Mucosa of descending colon (tissue), 3 donors: ENCODE measurements around the gene PXK. TPM values are rescaled to one million over a fixed set of nuclear protein-coding genes. Genes with fewer than 3 reads are reported as not detected.

Source experiments
- ATAC-seq: fragments of 200-7000 bp; cut with Tn5 transposase; one replicate; pipeline ENCODE4 v1.9.1; 2020; ENCODE audit warnings: mild to moderate bottlenecking, moderate library complexity
- DNase-seq, 3 donors: peaks; one replicate each; pipeline ENCODE4 v3.0.0-alpha.2; 2020
- H3K36me3 ChIP-seq: fragments of 200-600 bp; one replicate; pipeline ENCODE4 v1.8.0; 2021; ENCODE audit warnings: low read depth, mild to moderate bottlenecking
- H3K4me1 ChIP-seq: fragments of 200-600 bp; one replicate; pipeline ENCODE4 v1.8.0; 2021; ENCODE audit warnings: low read depth, mild to moderate bottlenecking
- H3K4me3 ChIP-seq: fragments of 200-600 bp; one replicate; pipeline ENCODE4 v1.8.0; 2021; ENCODE audit warnings: mild to moderate bottlenecking
- H3K9me3 ChIP-seq: fragments of 200-600 bp; one replicate; pipeline ENCODE4 v1.8.0; 2021; ENCODE audit warnings: mild to moderate bottlenecking
- intact Hi-C, 2 donors: fragments of 100-400 bp; cut with DNase I in 1 of 2; cut with micrococcal nuclease in 1 of 2; formaldehyde crosslinking; loops; one replicate each; pipeline versions ENCODE4 v1.11.0 to v1.11.1; 2022; cut with DNase I, micrococcal nuclease
- total RNA-seq, 3 donors: library from RNA; stranded (reverse); fragmentation: NEBNext Ultra II Directional in 2 of 3; extraction: Animal tissue kit (Norgen Biotek cat#: 25700) in 2 of 3; gene quantifications; one replicate each; pipeline versions ENCODE4 v1.2.1 to v1.2.4, GENCODE V29; 2021 to 2023
- TF ChIP-seq, protein P1 (sequence below): fragments of 200-600 bp; IDR thresholded peaks from one replicate; pipeline ENCODE4 v1.8.0; 2022; ENCODE audit warnings: antibody characterized with exemption, mild to moderate bottlenecking
- donor health status: DM: no; HTN: no; CAD: no; lungs with moderate emphysema.
- donor health status: DM: no; HTN: no; CAD: no.
- donor health status: DM: no; HTN: yes; CAD: no.

Gene PXK
- total RNA-seq, 3 donors from 2014 or later = 14.5 to 33.4 (median 19.5) TPM

DNA sequence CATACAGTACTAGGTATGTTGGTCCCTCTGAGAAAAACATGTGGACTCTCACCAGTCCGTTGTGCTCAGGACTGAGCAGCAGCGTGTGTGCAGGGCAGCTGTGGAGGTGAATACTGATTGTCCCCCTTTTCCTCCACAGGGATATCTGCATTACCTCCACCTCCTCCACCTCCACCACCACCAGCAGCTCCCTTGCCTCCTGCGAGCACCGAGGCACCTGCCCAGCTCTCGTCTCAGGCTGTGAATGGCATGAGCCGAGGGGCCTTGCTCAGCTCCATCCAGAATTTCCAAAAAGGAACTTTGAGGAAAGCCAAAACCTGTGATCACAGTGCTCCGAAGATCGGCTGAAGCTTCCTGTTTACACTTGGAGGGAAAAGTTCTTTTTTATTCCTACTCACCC, 91.9 kb downstream of the PXK start:
- no peak for DNase-seq
- Histone ChIP-seq H3K4me3 (no peak overlapping the region), H3K4me1 (peaks cover 6% of the 10 kb centered on the region), H3K9me3 (no peaks in the 10 kb centered on the region), H3K36me3 (peaks cover 4% of the 10 kb centered on the region)
- TF ChIP-seq, protein P1, sequence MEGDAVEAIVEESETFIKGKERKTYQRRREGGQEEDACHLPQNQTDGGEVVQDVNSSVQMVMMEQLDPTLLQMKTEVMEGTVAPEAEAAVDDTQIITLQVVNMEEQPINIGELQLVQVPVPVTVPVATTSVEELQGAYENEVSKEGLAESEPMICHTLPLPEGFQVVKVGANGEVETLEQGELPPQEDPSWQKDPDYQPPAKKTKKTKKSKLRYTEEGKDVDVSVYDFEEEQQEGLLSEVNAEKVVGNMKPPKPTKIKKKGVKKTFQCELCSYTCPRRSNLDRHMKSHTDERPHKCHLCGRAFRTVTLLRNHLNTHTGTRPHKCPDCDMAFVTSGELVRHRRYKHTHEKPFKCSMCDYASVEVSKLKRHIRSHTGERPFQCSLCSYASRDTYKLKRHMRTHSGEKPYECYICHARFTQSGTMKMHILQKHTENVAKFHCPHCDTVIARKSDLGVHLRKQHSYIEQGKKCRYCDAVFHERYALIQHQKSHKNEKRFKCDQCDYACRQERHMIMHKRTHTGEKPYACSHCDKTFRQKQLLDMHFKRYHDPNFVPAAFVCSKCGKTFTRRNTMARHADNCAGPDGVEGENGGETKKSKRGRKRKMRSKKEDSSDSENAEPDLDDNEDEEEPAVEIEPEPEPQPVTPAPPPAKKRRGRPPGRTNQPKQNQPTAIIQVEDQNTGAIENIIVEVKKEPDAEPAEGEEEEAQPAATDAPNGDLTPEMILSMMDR = no peak
- no peak for ATAC-seq
- intact Hi-C loops = no loop called here

DNA sequence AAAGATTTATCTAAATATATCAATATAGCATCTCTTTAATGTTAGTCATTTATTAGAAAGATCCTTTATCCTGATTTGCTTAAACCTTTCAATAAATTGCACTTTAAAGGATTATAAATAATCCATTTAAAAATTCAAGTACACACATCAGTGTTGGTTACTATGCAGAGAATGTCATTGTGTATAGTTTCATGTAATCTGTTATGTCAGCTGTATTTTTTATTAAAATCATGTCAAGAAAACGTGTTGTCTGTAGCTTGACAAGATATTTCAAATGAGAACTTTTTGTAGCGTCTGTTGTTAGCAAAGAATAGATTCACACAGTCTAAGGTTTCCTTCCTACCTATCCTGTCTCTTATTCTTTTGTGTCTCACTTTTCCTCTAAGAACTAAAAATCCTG, 93.1 kb downstream of the PXK start:
- Histone ChIP-seq H3K4me3 (no peak overlapping the region), H3K4me1 (peaks cover 7% of the 10 kb centered on the region), H3K9me3 (no peaks in the 10 kb centered on the region), H3K36me3 (peaks cover 4% of the 10 kb centered on the region)
- intact Hi-C loops = no loop called here
- TF ChIP-seq, protein P1 = no peak
- ATAC-seq (no peak), DNase-seq (no peak)

DNA sequence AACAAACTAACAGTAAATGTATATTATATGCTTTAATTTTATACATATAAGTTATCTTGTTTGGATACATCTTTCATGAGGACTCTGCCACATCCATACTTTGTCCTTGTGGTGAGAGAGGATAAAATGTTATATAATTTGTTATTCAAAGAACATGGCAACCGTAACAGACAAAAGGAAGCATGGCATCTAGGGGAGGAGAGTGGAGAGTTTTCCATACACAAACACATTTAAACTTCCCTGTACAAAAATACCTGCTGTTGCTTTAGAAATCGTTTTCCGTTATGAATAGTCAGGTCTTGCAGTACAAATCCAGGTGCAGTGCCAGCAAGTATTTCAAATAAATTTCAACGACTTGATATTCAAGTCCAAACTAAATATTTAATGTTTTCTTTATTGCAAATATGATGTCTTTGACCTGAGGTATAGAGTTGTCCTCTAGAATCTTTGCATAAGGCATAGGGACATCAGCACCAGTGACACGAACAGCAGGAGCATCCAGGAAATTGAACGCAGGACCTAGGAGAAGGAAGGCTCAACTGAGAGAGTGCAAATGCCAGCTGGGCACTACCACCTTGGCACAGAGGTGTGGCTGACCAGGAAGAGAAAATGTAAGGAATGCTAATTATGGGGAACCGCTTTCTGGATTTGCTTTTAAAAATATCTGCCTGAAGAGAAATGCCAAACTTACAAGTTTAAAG, 95.1 kb downstream of the PXK start:
- TF ChIP-seq, protein P1 = no peak
- Histone ChIP-seq H3K4me1 (peaks cover 15% of the 10 kb centered on the region), H3K9me3 (no peaks in the 10 kb centered on the region), H3K36me3 (peaks cover 4% of the 10 kb centered on the region), H3K4me3 (no peak overlapping the region)
- intact Hi-C loops = no loop called here
- no peak for ATAC-seq
- no peak for DNase-seq

DNA sequence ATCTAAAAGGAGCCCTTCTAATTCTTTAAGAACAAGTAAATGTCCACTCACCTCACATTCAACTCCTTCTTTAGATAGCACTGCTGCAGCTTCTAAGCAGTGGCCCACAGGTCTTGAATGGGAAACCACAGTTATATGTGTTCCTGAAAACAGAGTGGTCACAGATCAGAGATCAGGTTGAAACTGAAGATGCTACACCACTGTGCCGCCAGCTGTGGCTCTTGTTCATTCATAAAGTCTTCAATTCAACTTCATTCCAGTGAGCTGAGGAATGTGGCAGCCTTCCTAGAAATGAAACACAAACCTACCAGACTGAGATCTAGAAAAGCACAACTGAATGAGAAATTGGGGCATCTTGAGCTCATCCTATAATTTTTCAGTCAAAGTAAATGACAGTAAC, 97.0 kb downstream of the PXK start:
- Histone ChIP-seq H3K4me1 (peaks cover 23% of the 10 kb centered on the region), H3K36me3 (peaks cover 4% of the 10 kb centered on the region), H3K9me3 (no peaks in the 10 kb centered on the region), H3K4me3 (no peak overlapping the region)
- ATAC-seq (no peak), DNase-seq (no peak)
- TF ChIP-seq, protein P1 = no peak
- intact Hi-C loops = loop anchor here in 1 of 2 donors (10.0 kb wide), 1 partner anchor 105 kb away; the partner anchor contains the start of gene ACOX2

DNA sequence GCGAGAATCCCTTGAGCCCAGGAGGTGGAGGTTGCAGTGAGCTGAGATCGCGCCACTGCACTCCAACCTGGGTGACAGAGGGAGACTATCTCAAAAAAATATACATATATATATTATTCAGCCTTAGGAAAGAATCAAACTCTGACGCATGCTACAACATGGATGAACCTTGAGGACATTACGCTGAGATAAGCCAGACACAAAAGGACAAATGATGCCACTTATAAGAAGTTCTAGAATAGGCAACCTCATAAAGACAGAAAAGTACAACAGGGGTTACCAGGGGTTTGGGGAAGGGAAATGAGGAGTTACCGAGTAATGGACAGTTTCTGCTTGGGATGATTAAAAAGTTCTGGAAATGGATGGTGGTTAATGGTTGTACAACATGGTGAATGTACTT, 100.2 kb downstream of the PXK start:
- H3K4me3 ChIP-seq = peak overlapping the region; percentile 37
- intact Hi-C loops = loop anchor here in 1 of 2 donors (10.0 kb wide), 1 partner anchor 102 kb away; the partner anchor contains the start of gene ACOX2
- H3K9me3 ChIP-seq = no peaks in the 10 kb centered on the region
- TF ChIP-seq, protein P1 = no peak
- H3K36me3 ChIP-seq = no peaks in the 10 kb centered on the region
- peaks cover 23% of the 10 kb centered on the region for H3K4me1 ChIP-seq
- DNase-seq (no peak), ATAC-seq (no peak)
